ENCODE measurements around the gene AIF1.

AIF1 gene

GRCh38 chr6:31620586-31621319, 5.7 kb downstream of the AIF1 start, which contains the start of gene PRRC2A:
Gene PRRC2A, plus strand, starts transcription at chr6:31620715. Its CDS starts 2,075 bp downstream, at chr6:31622790.
- DNase-seq (ENCODE audit: low read depth in 2 of 2) = peak; percentile 28 to 99

GRCh38 chr6:31621320-31621939, 6.4 kb downstream of the AIF1 start:
- no peak for DNase-seq (ENCODE audit: low read depth in 2 of 2)

GRCh38 chr6:31621991-31622390, 7.0 kb downstream of the AIF1 start:
- no peak for DNase-seq (ENCODE audit: low read depth in 2 of 2)

GRCh38 chr6:31622684-31623091, 7.7 kb downstream of the AIF1 start:
- no peak for DNase-seq (ENCODE audit: low read depth in 2 of 2)

- no peak for DNase-seq (ENCODE audit: low read depth in 2 of 2)
Measured at GRCh38 chr6:31624070-31624469, 9.0 kb downstream of the AIF1 start.

GRCh38 chr6:31626952-31627351, 11.9 kb downstream of the AIF1 start:
- no peak for DNase-seq (ENCODE audit: low read depth in 2 of 2)

GRCh38 chr6:31627690-31628287, 12.8 kb downstream of the AIF1 start:
- no peak for DNase-seq (ENCODE audit: low read depth in 2 of 2)

GRCh38 chr6:31629014-31629413, 14.0 kb downstream of the AIF1 start:
- DNase-seq (ENCODE audit: low read depth in 2 of 2) = no peak

- no peak for DNase-seq (ENCODE audit: low read depth in 2 of 2)
Measured at GRCh38 chr6:31630177-31630934, 15.3 kb downstream of the AIF1 start.

- no peak for DNase-seq (ENCODE audit: low read depth in 2 of 2)
Measured at GRCh38 chr6:31631209-31631608, 16.2 kb downstream of the AIF1 start.

- no peak for DNase-seq (ENCODE audit: low read depth in 2 of 2)
Measured at GRCh38 chr6:31631681-31632278, 16.7 kb downstream of the AIF1 start.

GRCh38 chr6:31632279-31632946, 17.4 kb downstream of the AIF1 start:
- DNase-seq (ENCODE audit: low read depth in 2 of 2) = no peak

GRCh38 chr6:31633447-31633846, 18.4 kb downstream of the AIF1 start:
- DNase-seq (ENCODE audit: low read depth in 2 of 2) = no peak

- no peak for DNase-seq (ENCODE audit: low read depth in 2 of 2)
Measured at GRCh38 chr6:31634131-31634530, 19.1 kb downstream of the AIF1 start.

- no peak for DNase-seq (ENCODE audit: low read depth in 2 of 2)
Measured at GRCh38 chr6:31634969-31635575, 20.0 kb downstream of the AIF1 start.

- no peak for DNase-seq (ENCODE audit: low read depth in 2 of 2)
Measured at GRCh38 chr6:31636698-31637596, 21.9 kb downstream of the AIF1 start.

GRCh38 chr6:31639043-31639442, 24.0 kb downstream of the AIF1 start:
- DNase-seq (ENCODE audit: low read depth in 2 of 2) = no peak

- DNase-seq (ENCODE audit: low read depth in 2 of 2) = no peak
Measured at GRCh38 chr6:31639449-31639861, 24.4 kb downstream of the AIF1 start.

- no peak for DNase-seq (ENCODE audit: low read depth in 2 of 2)
Measured at GRCh38 chr6:31640612-31641011, 25.6 kb downstream of the AIF1 start.

GRCh38 chr6:31641370-31641769, 26.3 kb downstream of the AIF1 start:
- no peak for DNase-seq (ENCODE audit: low read depth in 2 of 2)
